ENCODE data around the gene ENPP7. TPM values are rescaled to one million over a fixed set of nuclear protein-coding genes. Genes with fewer than 3 reads are reported as not detected.

The ENPP7 gene
- total and polyA plus RNA-seq, 2 donors (not counting 3 experiments of a cell fraction or from before 2014, with no cell fraction given): not detected

GRCh38 chr17:79686476-79686875, 44.3 kb upstream of the ENPP7 start:
- Histone ChIP-seq H3K36me3 (ENCODE audit: control insufficient read depth in 2 of 2, extremely low read depth in 1 of 2, insufficient read depth in 2 of 2, low read length in 2 of 2) (no peaks in the 10 kb centered on the region), H3K9me1 (replicated peaks; ENCODE audit: control insufficient read depth, extremely low read depth, insufficient read depth, low read length) (no peaks in the 10 kb centered on the region), H3K4me1 (ENCODE audit: control insufficient read depth, extremely low read depth, insufficient read depth, low read length) (no peaks in the 10 kb centered on the region), H3K27ac (ENCODE audit: insufficient read depth, low read depth, low read length) (no peak overlapping the region), H3K9me3 (replicated peaks; ENCODE audit: control insufficient read depth, insufficient read depth, low read length) (no peaks in the 10 kb centered on the region), H3K4me3 (replicated peaks in 1 of 3; ENCODE audit: insufficient read depth in 1 of 3, low read depth in 1 of 3, low read length in 3 of 3) (no peak overlapping the region), H4K20me1 (replicated peaks; ENCODE audit: control insufficient read depth, extremely low read depth, insufficient read depth, low read length) (no peaks in the 10 kb centered on the region), H3K27me3 (ENCODE audit: control insufficient read depth in 2 of 2, insufficient read depth in 2 of 2, low read length in 2 of 2) (peaks cover 0 to 1% of the 10 kb centered on the region in 2 experiments), H3K9ac (replicated peaks; ENCODE audit: extremely low read depth, insufficient read depth, low read length) (no peak overlapping the region), H3K4me2 (ENCODE audit: insufficient read depth, low read length) (no peak overlapping the region), H2AFZ (ENCODE audit: low read depth, low read length) (no peak overlapping the region), H3K79me2 (ENCODE audit: control insufficient read depth, insufficient read depth, low read length) (no peaks in the 10 kb centered on the region)
- POLR2A ChIA-PET: no interaction called here
- intact Hi-C loops (cut with micrococcal nuclease): no loop called here
- TF ChIP-seq FOS (IDR thresholded peaks at IDR 0.05; ENCODE audit: borderline replicate concordance, insufficient read depth, low read length) (no peak), EZH2 (IDR thresholded peaks at IDR 0.05; ENCODE audit: borderline replicate concordance, low read depth, low read length, severe bottlenecking) (no peak), MAX (IDR thresholded peaks at IDR 0.05; ENCODE audit: insufficient read depth, insufficient read length) (no peak), GATA2 (IDR thresholded peaks at IDR 0.05; ENCODE audit: insufficient read depth, insufficient read length, low read depth, low read length) (no peak), CTCF (IDR thresholded peaks at IDR 0.05; ENCODE audit: extremely low read depth in 1 of 2, insufficient read depth in 1 of 2, low read depth in 1 of 2, low read length in 2 of 2) (no peak), MYC (IDR thresholded peaks at IDR 0.05; ENCODE audit: low read depth, low read length) (no peak), POLR2AphosphoS5 (IDR thresholded peaks at IDR 0.05; ENCODE audit: insufficient read depth, low read depth, low read length) (no peak), JUN (IDR thresholded peaks at IDR 0.05; ENCODE audit: borderline replicate concordance, insufficient read depth, insufficient read length, low read depth) (no peak), POLR2A (IDR thresholded peaks at IDR 0.05; ENCODE audit: low read depth, low read length) (no peak)
- FAIRE-seq: no peak
- dilution Hi-C loops (cut with MboI; ENCODE audit: extremely low pct_ligation_motif_present, low sequenced_read_pairs): no loop called here
- DNase-seq (ENCODE audit: low read depth, low spot score): no peak
- no TSS peak for BruUV-seq (replicated peaks)
- CTCF ChIA-PET: no interaction called here

Data from endothelial cell of umbilical vein (primary cell).